HepG2 (cell line): ENCODE data around the gene BBOX1.

Experiments used
- ATF3 ChIP-seq: sonication (generic); formaldehyde crosslinking; IDR thresholded peaks from 2 replicates; pipeline ENCODE4 v1.4.0; 2020; ENCODE audit warnings: missing genetic modification reagents
- CTCF ChIP-seq: sonication (generic); formaldehyde crosslinking; IDR thresholded peaks from 2 replicates; pipeline ENCODE4 v1.5.0; 2020; ENCODE audit warnings: mild to moderate bottlenecking, missing genetic modification reagents, moderate library complexity
- E2F5 ChIP-seq: sonication (generic); formaldehyde crosslinking; conservative IDR thresholded peaks from 2 replicates; pipeline ENCODE4 v1.4.0; 2020; ENCODE audit warnings: missing genetic modification reagents
- EP300 ChIP-seq, 3 experiments: sonication (generic) in 1 of 3; formaldehyde crosslinking in 1 of 3; IDR thresholded peaks; 2 replicates each; pipeline versions ENCODE4 v1.5.1 to v1.6.1; 2011 to 2020; ENCODE audit warnings: low read depth in 2 of 3, low read length in 2 of 3, borderline replicate concordance in 1 of 3, improper control_type of control experiment in 1 of 3, mild to moderate bottlenecking in 1 of 3, missing genetic modification reagents in 1 of 3, moderate library complexity in 1 of 3
- ETV5 ChIP-seq: IDR thresholded peaks from 2 replicates; pipeline ENCODE4 v1.6.1; 2018; ENCODE audit warnings: missing biosample characterization, missing genetic modification reagents, inconsistent platforms, borderline replicate concordance
- HNF1A ChIP-seq, 2 experiments: sonication (generic) in 1 of 2; formaldehyde crosslinking in 1 of 2; IDR thresholded peaks; 2 replicates each; pipeline versions ENCODE4 v1.4.0 to v1.6.1; 2016 to 2020; ENCODE audit warnings: borderline replicate concordance in 1 of 2, low read depth in 1 of 2, mild to moderate bottlenecking in 1 of 2, missing genetic modification reagents in 1 of 2
- PHF8 ChIP-seq: sonication (generic); formaldehyde crosslinking; IDR thresholded peaks from 2 replicates; pipeline ENCODE4 v1.5.0; 2020; ENCODE audit warnings: missing genetic modification reagents
- REST ChIP-seq, 2 experiments: IDR thresholded peaks; 2 replicates each; pipeline ENCODE4 v1.6.1; 2011 to 2012; ENCODE audit warnings: low read length in 2 of 2, borderline replicate concordance in 1 of 2, low read depth in 1 of 2, mild to moderate bottlenecking in 1 of 2, moderate library complexity in 1 of 2
- SP2 ChIP-seq: sonication (generic); formaldehyde crosslinking; IDR thresholded peaks from 2 replicates; pipeline ENCODE4 v1.5.1; 2020; ENCODE audit warnings: mild to moderate bottlenecking, missing genetic modification reagents
- TAF1 ChIP-seq: sonication (generic); formaldehyde crosslinking; IDR thresholded peaks from 2 replicates; pipeline ENCODE4 v1.4.0; 2020; ENCODE audit warnings: missing genetic modification reagents
- ZNF274 ChIP-seq: sonication (generic); formaldehyde crosslinking; IDR thresholded peaks from 2 replicates; pipeline ENCODE4 v1.5.1; 2020; ENCODE audit warnings: mild to moderate bottlenecking, missing genetic modification reagents
- ZNF615 ChIP-seq: sonication (generic); formaldehyde crosslinking; IDR thresholded peaks from 2 replicates; pipeline ENCODE4 v1.5.0; 2020; ENCODE audit warnings: mild to moderate bottlenecking, missing genetic modification reagents, borderline replicate concordance
- ZSCAN22 ChIP-seq: sonication (generic); formaldehyde crosslinking; IDR thresholded peaks from 2 replicates; pipeline ENCODE4 v1.4.0; 2020; ENCODE audit warnings: mild to moderate bottlenecking, missing genetic modification reagents

- TF ChIP-seq ATF3, result no peak
- TF ChIP-seq ZNF615 (CRISPR knock-in tag), result no peak
- TF ChIP-seq ZNF274, result no peak
- TF ChIP-seq ETV5 (CRISPR knock-in tag), result no peak
- TF ChIP-seq CTCF (CRISPR knock-in tag), result no peak
- no peak for TF ChIP-seq HNF1A (IDR thresholded peaks at IDR 0.05; ENCODE audit: low read depth)
- TF ChIP-seq HNF1A (CRISPR knock-in tag; IDR thresholded peaks at IDR 0.05; ENCODE audit: borderline replicate concordance), result no peak
- TF ChIP-seq TAF1 (CRISPR knock-in tag), result no peak
- TF ChIP-seq E2F5 (CRISPR knock-in tag), result no peak
- no peak for TF ChIP-seq REST (IDR thresholded peaks at IDR 0.05; ENCODE audit: borderline replicate concordance in 1 of 2, low read depth in 1 of 2, low read length in 2 of 2)
- TF ChIP-seq PHF8 (CRISPR knock-in tag), result no peak
- no peak for TF ChIP-seq SP2 (CRISPR knock-in tag)
- TF ChIP-seq ZSCAN22, result no peak
- TF ChIP-seq EP300 (IDR thresholded peaks at IDR 0.05; ENCODE audit: low read depth in 2 of 2, low read length in 2 of 2), result no peak
- TF ChIP-seq EP300 (CRISPR knock-in tag; IDR thresholded peaks at IDR 0.05; ENCODE audit: borderline replicate concordance), result no peak
Measured at GRCh38 chr11:27075655-27076054, 35.0 kb downstream of the BBOX1 start.
